NCI-H187 (cell line): Measurements from ENCODE around the gene POLR2H.

ENCODE experiments used
- DNase-seq, 2 experiments: peaks; one replicate each; lab custom pipeline; 2025; lab: John Stamatoyannopoulos, UW

The POLR2H gene

DNA sequence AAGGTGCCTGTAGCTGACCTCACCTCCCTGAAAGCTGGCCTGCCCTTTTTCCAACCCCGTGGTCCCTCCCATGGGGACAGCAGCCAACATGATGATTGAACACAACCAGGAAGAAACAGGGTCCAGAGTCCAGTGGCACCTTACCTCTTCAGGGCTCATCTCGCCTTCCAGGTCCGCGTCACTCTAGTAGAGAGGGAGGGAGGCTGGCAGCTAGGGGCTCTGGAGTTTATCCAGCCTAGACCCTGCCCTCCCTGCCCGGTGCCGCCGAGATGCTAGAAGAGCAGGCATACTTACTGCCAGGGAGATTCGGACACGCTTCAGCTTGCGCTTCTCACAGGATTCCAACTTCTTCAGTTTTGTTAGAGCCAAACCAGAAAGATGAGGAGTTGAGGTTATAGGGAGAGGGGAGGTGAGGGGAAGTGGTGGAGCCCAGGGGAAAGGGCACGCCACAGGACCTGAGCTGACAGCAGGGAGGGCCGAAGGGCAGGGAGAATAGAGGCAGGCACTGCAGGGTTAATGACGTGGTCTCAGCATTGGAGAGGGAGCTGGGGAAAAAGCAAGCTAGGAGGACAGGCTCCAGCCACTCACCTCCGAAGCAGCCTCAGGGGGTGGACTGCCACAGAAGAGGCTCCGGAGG lies 9.2 kb upstream of the POLR2H start:
- no peak for DNase-seq

DNA sequence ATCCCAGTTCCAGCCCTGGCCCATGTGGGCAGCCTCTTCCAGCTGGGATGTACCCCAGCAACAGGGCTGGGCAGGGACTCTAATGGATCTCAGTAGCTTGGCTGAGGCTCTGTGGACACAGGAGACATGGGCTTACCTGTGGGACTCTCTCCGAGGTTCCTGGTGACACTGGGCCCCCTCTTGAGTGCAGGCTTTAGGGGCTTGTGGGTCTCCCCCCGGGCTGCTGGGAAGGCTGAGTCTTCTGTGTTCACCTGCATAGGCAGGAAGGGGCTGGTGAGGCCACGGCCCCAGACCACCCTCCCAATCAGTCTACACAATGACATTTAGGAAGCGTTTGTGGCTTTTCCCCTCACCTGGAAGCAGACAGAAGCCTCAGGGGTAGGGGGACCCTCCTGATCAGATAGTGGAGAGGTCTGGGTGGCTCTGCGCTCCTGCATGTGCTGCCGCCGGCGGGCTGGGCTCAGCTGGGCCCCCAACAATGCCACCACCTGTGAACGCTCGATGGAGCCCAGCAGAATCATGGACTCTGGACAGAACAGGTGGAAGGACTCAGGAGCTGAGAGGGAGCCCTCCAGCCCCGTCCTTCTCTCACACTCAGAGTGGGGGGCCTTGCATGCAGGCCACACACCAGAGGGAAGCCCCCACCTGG lies 8.5 kb upstream of the POLR2H start:
- DNase-seq: no peak

DNA sequence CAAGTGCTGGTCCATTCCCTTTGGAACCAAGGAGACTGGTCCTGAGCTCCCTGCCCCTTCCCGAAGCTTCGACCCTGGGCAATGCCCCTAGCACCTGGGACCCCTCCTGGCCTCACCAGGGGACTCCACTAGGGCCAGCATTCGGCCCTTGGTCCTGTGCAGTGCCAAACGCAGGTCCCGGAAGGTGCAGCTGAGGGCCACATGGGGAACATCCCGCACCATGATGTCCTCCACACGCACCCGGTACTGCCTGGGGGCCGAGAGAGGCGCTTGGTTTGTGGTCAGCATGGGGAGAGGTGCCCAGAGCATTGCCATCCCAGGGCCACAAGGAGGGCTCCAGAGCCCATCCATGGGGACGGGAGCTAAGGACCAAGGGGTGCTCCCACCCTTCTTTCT lies 8.0 kb upstream of the POLR2H start:
- no peak for DNase-seq

DNA sequence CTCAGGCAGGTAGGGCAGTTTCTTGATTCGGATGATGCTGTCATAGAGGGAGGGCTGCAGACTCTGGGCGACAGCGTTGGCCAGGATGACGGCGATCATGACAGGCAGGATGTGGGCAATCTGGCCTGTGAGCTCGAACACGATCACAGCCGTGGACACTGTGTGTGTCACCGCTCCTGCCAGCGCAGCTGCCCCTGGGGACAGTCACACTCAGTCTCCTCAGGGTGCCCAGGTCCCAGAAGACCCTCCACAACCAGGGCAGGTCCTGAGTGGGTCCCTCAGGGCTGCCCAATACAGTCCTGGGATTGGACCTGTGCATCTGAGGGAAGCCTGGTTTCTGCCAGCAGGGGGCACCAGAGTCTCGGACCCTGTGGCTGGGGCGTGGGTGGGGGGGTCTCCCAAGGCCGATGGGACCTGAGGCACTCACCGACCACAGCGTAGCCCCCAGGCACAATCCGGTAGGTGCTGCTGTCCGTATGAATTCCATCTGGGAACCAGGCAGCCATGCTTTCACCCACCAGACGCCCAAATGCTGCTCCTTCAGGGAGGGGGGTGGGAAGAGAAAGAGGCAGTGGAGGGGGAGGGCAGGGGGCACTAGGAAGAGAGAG lies 7.3 kb upstream of the POLR2H start:
- peak in 1 of 2 experiments; percentile 20 for DNase-seq

DNA sequence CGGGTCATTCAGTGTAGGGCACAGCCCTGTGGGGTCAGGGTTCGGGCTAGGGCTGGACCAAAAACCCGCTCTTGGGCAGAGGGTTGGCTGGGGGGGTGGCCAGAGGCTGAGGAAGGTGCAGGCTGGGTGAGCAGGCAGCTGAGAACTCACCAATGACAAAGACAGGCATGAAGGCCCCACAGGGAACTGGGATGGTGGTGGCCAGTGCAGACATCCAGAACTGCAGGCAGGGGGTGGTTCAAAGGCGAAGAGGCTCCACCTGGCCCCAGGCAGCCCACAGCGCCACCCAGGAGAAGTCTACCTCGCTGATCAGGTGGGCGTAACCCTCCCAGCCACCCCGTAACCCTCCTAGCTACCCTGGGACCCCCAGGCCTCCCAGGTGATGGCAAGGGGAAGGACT lies 6.8 kb upstream of the POLR2H start:
- no peak for DNase-seq

DNA sequence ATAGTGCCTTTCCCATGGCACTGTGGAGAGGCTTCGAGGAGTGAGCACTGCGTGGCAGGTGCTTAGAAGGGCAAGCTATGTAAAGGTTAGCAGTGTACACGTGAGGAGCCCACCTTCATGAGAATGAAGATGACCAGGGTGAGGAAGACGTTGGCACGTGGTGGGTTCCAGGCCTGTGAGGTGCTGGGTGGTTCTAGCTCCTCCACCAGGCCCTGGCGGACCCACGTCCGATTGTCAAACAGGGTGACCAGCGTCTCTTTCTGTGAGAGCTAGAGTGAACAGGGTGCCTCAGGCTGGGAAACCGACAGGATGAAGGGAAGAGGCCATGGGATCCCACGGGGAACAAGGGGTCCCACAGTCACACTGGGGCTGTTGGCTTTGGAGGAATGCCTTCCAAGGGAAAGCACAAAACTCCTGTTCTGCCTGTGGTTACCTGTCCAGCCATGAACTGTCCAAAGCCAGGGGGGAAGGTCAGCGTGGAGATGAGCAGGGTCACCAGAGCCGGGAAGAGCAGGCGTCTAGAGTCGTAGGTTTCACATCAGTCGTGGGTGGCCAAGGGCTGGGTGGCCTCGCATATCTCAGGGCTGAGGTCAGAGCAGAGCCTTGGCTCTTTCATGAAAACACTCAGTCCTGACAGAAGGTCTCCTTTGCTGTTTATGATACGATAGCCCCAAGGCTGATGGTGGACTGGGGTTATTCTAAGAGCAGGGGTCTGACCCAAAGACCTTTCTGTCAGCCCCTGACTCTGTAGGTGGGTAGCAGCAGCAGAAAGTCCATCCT lies 6.1 kb upstream of the POLR2H start:
- DNase-seq: no peak

DNA sequence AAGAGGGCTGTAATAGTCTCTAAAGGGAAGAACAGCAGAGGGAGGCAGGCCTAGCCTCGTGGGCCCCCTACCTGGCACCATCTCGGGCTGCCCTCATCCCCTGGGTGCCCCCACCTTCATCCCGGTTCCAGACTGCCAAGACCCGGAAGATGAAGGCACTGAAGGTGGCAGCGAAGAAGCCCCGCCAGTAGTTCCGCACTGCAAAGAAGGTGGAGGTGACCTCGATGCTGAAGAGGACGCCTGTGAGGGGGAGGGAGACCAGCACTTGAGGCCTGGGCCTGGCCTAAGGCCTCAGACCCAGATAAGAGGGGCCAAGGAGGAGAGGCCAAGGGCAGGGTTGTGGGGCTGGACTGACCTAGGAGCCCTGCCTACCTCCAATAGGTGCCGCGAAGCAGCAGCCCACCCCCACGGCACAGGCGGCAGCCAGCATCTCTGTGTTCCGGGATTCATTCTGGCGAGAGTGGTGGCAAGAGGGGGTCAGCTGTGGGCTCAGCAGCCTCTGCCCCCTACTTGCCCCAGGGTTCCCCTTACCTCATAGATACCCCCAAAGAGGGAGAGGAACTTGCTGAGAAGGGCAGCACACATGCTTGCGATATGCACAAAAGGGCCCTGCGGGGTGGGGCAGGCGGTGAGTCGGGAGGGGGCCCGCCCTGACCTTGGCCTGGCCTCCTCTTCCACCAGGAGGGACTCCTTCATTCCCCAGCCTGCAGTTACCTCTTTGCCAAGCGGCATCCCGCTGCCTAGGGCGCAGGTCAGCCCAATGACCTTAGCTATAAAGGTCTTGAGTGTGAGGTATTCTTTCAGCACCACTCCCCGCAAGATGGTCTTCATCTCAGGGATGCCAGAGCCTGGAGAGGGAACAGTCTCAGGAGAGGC lies 4.0 kb upstream of the POLR2H start:
- DNase-seq: no peak

DNA sequence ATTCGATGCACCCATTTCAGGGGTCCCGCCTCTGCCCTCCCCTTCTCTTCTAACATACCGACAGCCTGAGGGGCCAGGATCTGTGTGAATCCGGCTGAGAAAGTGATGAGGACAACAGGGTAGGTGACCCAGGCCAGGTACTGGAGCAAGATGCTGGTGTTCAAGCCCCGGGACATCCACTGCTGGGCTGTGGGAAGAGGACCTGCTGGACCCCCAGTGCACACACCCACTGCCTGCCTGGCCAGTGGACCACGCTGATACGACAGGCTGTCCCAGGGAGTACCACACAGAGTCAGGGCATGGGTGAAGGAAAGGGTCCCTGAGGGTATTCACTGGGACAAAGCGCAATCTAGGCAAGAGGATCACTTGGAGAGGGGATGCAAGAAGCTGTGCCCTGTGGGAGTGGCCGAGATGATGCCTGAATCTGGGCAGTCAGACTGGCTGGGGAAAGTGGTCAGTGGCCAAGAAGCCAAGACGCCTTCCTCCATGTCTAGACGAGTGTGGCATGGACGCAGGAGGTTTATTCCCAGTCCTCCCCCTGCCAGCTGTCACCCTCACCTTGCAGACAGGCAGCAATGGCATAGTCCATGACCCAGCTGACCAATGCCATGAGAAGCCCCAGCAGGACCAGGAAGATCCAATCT lies 3.3 kb upstream of the POLR2H start:
- no peak for DNase-seq

DNA sequence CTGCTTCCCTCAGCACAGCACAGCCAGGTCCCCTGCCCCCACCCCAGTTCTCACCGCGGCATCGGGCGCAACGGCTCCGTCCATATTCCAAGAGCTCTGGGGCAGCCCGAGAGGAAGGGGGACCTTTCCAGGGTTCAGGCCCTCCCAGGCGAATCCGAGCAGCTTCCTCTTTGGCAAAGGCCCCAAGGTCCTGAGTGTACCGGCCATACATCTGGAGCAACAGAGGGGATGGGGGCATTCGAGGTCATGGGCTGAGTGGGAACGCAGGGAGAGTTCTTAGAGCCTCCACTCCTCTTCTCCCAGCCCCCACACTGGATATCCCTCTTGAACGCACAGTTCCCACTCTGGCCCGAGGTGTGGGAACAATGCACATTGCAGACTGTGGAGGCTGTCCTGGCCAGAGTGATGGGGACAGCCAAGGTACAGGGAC lies 2.6 kb upstream of the POLR2H start:
- DNase-seq: no peak

DNA sequence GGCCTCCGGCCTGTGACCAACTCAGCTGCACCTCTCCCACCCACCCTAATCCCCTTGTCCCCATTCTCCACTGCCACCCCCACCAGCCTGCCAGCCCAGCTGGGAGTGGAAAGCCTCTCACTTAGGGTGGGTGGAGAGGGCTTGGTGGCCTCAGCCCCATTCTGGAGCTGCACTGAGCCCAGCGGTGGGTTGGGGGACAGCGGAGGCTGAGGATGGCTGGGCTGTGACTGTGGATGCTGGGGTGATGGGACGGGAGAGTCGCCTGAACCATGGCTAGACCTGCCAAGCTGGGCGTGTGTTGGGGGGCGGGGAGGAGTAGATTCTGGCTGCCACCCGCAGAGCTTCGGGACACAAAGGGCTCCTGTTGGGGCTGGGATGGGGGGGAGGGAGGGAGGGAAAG lies 1.9 kb upstream of the POLR2H start:
- DNase-seq: no peak

DNA sequence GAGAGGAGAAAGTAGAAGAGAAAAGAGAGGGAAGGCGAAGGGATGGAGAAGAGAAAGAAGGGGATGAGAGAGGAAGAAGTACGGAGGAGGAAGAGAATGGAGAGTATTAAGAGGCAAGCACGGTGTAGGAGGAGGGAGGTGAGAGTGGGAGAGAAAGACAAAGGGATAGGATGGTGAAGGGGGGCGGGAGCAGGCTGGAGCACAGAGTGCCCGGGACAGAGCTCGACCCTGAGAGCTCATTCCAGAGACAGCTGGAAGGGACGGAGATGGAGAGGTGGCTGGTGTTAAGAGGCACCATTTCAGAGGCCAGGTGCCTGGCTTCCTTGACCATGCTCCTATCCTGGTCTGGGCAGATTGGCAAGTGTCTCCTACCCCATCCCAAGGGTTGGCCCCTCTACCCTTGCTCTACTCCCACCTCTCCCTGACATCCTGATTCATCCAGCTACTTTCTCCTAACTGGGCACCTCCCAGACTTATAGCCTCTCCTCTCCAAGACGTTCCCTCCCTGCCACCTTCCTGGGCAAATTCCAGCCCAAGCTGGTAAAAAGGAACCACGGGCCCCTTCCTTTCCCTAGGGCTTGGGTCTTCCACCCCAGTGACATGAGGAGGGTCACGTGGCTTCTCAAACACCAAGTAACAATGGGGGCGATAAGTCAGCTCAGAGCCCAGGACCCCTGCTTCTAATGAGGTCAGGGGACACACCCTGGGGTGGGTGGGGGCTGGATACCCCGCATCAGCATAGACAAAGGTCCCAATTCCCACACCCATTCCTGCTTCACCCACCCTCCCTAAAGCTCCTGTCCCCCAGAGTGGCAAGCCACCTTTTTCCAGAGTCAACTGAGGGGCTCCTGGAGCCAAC lies 1.2 kb upstream of the POLR2H start:
- DNase-seq: no peak

DNA sequence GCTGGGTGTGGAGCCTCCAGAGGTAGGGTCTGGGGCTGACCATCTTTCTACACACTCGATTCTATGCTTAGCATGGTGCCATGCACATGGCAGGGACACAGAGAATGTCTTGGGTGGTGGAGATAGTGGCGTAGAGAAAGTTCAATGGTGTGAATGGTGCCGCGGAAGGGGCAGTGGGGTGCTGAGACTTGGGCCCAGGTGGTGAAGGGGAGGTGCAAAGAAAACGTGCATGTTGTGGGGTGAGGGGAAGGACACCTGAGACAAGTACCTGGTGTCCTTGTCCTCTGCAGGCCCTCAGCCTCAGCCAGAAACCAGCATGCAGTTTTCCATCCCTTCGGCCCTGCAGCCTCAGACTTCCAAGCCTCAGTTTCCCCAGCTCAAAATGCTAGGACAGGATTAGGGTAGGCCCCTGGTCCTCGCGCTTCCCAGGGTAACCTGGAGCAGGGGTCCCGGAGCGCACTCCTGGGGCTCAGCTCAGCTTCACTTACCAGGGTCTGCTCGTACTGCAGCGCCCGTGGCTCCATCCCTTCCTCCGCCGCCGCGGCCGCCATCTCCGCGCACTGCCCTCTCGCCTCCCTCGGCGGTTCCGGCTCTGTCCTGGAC lies 480 bp upstream of the POLR2H start:
- no peak for DNase-seq

DNA sequence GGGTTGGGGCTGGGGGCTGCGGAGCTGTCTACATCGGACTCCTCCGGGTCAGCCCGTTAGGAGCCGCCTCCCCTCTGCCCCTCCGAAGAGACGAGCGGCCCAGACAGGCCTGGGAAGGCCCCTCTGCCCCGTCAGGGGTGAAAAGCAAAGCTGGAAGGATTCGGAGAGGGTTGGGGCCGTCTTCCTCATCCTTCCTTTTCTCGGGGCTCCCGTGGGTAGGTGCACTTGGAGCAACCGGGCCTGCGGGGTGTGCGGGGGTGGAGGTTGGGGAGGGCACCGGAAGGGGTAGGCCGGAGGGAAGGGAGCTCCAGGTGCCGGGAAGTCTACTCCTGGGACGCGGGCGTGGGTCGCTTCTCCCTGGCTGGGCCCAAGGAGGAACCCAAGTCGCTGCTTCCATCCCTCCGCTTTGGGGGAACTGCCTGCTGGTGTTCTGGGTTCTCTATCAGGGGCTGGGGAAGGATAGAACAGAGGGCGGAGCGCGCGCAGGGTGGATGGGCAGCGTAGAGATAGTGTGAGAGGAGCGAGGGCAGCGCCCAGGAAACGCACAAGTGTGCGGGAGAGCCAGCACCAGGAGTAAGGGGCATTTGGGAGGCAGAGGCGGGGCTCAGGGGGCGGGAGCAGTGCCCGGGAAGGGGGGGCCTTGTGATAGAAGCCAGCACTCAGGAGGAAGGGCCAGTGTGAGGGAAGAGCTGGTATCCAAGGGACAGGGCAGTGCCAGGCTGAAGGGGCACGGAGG lies 590 bp downstream of the POLR2H start:
- no peak for DNase-seq

DNA sequence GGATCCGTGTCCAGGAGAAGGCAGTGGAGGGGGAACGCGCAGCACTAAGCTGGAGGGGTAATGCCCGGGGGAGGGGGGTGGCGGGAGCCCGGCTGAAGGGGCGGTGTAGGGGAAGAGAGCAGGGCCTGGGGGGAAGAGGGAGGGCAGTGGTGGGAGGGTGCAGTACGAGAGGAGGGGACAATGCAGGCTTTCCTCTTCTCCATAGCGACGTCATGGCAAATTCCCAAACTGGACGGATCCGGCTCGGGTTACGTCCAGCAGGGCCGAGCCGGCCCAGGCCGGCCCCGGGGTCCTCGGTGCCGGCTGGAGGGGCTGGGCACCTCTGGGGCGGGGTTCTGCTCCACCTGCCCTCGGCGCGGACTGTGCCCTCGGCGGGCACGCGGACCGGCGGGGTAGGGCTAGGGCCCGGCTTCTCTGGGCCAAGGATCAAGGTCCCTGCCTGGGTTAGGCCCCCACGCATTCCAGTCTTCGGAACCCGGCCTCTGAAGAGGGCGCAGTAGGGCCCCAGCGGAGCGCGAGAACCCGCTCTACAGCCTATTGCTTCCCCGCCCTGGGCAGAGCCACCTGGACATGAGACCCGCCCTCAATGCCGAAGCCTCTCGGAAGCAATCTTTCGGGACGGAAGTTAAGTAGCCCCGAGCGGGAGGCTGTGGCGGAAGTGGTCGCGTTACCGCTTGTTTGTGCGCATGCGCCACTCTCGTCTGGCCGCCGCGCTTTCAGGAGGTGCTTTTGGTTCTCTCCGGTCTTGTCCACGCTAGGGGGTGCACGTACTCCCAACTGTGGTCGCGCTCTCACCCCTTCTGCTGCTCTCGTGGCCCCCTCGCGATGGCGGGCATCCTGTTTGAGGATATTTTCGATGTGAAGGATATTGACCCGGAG lies 1.4 kb downstream of the POLR2H start:
- DNase-seq: peak; percentile 80 to 96

DNA sequence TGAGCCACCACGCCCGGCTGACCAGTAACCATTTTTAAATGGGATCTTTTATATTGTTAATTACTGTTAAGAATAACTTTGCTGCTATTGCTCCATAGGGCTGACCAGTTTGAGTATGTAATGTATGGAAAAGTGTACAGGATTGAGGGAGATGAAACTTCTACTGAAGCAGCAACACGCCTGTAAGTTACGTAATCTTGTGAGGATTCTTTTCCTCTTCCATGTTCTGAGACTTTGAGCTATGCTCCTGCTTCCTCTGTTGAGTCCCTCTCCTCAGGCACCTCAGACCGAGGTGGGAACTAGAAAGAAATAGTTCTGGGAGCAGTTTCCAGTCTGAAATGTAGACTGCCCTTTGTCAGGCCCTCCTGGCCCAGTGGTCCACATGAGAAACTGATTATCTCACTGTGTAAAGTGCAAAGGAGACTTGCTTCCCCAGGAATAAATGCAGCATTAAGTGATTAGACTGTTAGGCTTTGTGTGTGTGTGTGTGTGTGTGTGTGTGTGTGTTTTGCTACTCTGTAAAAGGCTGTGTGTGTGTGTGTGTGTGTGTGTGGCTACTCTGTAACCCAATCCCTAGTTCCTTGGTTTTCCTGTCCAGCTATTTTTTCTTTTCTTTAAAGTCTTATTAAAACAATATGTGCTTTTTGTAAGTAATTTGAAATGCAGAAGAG lies 5.2 kb downstream of the POLR2H start:
- no peak for DNase-seq

DNA sequence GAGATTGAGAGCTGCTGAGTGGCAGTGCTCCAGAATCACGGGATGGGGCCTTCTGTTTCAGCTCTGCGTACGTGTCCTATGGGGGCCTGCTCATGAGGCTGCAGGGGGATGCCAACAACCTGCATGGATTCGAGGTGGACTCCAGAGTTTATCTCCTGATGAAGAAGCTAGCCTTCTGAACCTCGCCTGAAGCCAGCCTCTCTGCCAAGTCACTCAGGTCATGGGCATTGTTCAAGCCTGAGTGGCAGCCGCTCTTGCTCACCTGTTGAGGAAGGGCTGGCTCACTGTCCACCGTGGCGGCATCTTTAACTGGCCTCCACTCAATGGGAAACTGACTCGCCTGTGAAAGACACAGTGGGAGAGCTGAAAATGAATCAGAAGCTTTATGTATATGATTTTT lies 6.6 kb downstream of the POLR2H start:
- DNase-seq: no peak

DNA sequence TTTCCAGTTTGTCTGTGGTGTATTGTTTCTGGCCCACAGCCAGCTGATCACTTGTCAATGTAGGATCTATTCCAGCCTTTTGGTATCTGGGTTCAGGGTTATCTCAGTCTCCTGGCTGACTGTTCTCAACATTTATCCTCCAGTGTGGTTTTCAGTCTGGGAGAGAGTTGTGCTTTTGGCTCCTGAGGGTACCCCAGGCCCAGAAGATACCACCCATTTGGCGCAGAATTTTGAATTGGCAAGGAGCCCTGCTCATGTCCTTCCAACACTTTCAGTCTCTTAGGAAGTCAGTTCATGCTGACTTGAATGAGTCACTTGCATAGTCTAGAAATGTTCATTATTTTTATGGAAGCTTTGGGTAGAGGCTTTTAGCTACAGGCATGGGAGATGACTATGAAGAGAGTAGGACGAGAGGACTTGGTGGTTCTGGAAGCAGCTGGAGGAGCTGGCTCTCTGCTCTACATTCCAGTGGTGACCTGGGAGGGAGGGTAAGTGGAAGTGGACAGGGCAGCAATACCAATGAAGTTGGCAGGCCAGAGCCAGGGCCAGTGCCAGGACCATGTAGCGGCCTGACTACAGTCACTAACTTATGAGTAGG lies 7.2 kb downstream of the POLR2H start:
- no peak for DNase-seq
